SK-N-SH treated with all-trans-retinoic acid at 6 μM for 48 hours (cell line): ENCODE data around the gene HCN2.

ENCODE experiments used
- ARNTL ChIP-seq: fragments of 450-650 bp; formaldehyde crosslinking; IDR thresholded peaks from 2 replicates; pipeline ENCODE4 v1.5.0; 2020; ENCODE audit warnings: low read depth, mild to moderate bottlenecking, moderate library complexity, borderline replicate concordance
- BACH2 ChIP-seq: fragments of 250-450 bp; sonication (Bioruptor Pico); IDR thresholded peaks from 2 replicates; pipeline ENCODE4 v1.9.0; 2021; ENCODE audit warnings: mild to moderate bottlenecking, borderline replicate concordance
- OSR1 ChIP-seq: fragments of 250-450 bp; sonication (Bioruptor Pico); IDR thresholded peaks from 2 replicates; pipeline ENCODE4 v1.8.0; 2022; ENCODE audit warnings: moderate library complexity, mild to moderate bottlenecking, inconsistent platforms
- PATZ1 ChIP-seq: fragments of 250-450 bp; sonication (Bioruptor Pico); IDR thresholded peaks from 2 replicates; pipeline ENCODE4 v1.8.0; 2020; ENCODE audit warnings: mild to moderate bottlenecking, moderate library complexity, borderline replicate concordance
- RARB ChIP-seq: fragments of 250-450 bp; sonication (Bioruptor Pico); IDR thresholded peaks from 2 replicates; pipeline ENCODE4 v1.8.0; 2021; ENCODE audit warnings: mild to moderate bottlenecking, moderate library complexity
- SNAI2 ChIP-seq: fragments of 250-450 bp; sonication (Bioruptor Pico); IDR thresholded peaks from 2 replicates; pipeline ENCODE4 v1.5.0; 2020; ENCODE audit warnings: mild to moderate bottlenecking, moderate library complexity
- TOX ChIP-seq: fragments of 250-450 bp; sonication (Bioruptor Pico); IDR thresholded peaks from 2 replicates; pipeline ENCODE4 v1.8.0; 2021; ENCODE audit warnings: mild to moderate bottlenecking, moderate library complexity, borderline replicate concordance
- ZC3H10 ChIP-seq: fragments of 250-450 bp; sonication (Bioruptor Pico); IDR thresholded peaks from 2 replicates; pipeline ENCODE4 v1.5.1; 2021; ENCODE audit warnings: mild to moderate bottlenecking, moderate library complexity
- ZNF8 ChIP-seq: fragments of 450-650 bp; formaldehyde crosslinking; IDR thresholded peaks from 2 replicates; pipeline ENCODE4 v1.5.0; 2020; ENCODE audit warnings: mild to moderate bottlenecking, moderate library complexity

GRCh38 chr19:615619-616018, 25.9 kb downstream of the HCN2 start:
- TF ChIP-seq RARB (CRISPR knock-in tag), result no peak
- no peak for TF ChIP-seq PATZ1
- no peak for TF ChIP-seq ZNF8
- no peak for TF ChIP-seq OSR1
- TF ChIP-seq BACH2, result no peak
- TF ChIP-seq ZC3H10 (CRISPR knock-in tag), result no peak
- TF ChIP-seq ARNTL (CRISPR knock-in tag), result no peak
- TF ChIP-seq TOX, result no peak
- TF ChIP-seq SNAI2 (CRISPR knock-in tag), result no peak
